ENCODE measurements around the gene MTHFD2L.

MTHFD2L gene

DNA sequence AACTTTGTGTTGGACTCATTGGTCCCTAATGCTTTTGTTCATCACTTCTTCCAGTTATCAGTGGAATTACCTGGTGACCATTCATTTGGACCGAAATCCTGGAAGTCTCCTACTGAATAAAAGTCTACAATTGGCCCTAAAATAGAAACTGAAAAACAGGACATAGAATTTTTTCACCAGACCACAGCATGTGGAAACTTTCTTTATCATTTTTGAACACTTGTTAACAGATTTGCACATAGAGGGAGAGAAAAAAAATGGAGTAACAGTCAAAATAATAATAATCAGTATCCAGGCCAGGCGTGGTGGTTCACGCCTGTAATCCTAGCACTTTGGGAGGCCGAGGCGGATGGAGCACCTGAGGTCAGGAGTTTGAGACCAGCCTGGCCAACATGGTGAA is 157.5 kb downstream of the MTHFD2L start:
- Histone ChIP-seq H3K27ac (ENCODE audit: low read depth, low read length, poor library complexity, severe bottlenecking) (no peak overlapping the region), H3K9me2 (ENCODE audit: low read depth, low read length) (no peaks in the 10 kb centered on the region), H3F3A (ENCODE audit: insufficient read depth, low read length) (no peaks in the 10 kb centered on the region), H3K36me3 (ENCODE audit: insufficient read depth, low read length) (no peaks in the 10 kb centered on the region), H3K27me3 (ENCODE audit: insufficient read depth, low read length) (no peaks in the 10 kb centered on the region), H3K4me2 (ENCODE audit: low read length) (no peak overlapping the region), H3K9me3 (ENCODE audit: low read length) (no peaks in the 10 kb centered on the region), H3K79me2 (ENCODE audit: insufficient read depth, low read length) (no peaks in the 10 kb centered on the region), H3K4me3 (ENCODE audit: low read depth, low read length, poor library complexity, severe bottlenecking) (no peak overlapping the region), H2AFZ (ENCODE audit: low read length) (no peak overlapping the region), H3K4me1 (ENCODE audit: insufficient read depth, low read length, severe bottlenecking) (no peaks in the 10 kb centered on the region), H3K9ac (ENCODE audit: low read length) (no peak overlapping the region), H4K20me1 (ENCODE audit: insufficient read depth, low read length) (no peaks in the 10 kb centered on the region)
- TF ChIP-seq EZH2 (IDR thresholded peaks at IDR 0.05; ENCODE audit: borderline replicate concordance, low read length): no peak
- TF ChIP-seq, protein P1, sequence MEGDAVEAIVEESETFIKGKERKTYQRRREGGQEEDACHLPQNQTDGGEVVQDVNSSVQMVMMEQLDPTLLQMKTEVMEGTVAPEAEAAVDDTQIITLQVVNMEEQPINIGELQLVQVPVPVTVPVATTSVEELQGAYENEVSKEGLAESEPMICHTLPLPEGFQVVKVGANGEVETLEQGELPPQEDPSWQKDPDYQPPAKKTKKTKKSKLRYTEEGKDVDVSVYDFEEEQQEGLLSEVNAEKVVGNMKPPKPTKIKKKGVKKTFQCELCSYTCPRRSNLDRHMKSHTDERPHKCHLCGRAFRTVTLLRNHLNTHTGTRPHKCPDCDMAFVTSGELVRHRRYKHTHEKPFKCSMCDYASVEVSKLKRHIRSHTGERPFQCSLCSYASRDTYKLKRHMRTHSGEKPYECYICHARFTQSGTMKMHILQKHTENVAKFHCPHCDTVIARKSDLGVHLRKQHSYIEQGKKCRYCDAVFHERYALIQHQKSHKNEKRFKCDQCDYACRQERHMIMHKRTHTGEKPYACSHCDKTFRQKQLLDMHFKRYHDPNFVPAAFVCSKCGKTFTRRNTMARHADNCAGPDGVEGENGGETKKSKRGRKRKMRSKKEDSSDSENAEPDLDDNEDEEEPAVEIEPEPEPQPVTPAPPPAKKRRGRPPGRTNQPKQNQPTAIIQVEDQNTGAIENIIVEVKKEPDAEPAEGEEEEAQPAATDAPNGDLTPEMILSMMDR (IDR thresholded peaks at IDR 0.05; ENCODE audit: low read length): no peak

DNA sequence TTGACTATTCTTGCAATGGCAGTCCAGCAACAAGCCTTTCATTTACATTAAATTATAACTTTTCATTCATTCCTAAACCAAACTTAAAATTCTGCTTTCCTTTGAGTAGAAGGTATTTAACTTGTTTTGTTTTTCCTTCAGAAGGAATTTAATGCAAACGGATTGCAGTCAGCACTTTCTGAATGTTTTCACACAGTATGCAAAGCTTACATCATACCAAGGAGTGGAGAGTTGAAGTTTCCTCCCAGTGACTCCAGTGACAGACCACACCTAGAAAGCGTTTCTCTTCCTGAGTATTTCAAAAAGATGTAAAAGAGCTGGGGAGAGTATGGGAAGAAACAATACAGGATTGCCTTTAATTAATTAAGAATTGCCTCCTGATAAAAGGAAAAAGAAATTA is 158.5 kb downstream of the MTHFD2L start:
- Histone ChIP-seq H3K36me3 (ENCODE audit: insufficient read depth, low read length) (no peaks in the 10 kb centered on the region), H3K9me2 (ENCODE audit: low read depth, low read length) (no peaks in the 10 kb centered on the region), H3F3A (ENCODE audit: insufficient read depth, low read length) (no peaks in the 10 kb centered on the region), H3K27me3 (ENCODE audit: insufficient read depth, low read length) (no peaks in the 10 kb centered on the region), H3K79me2 (ENCODE audit: insufficient read depth, low read length) (no peaks in the 10 kb centered on the region), H4K20me1 (ENCODE audit: insufficient read depth, low read length) (no peaks in the 10 kb centered on the region), H3K4me3 (ENCODE audit: low read depth, low read length, poor library complexity, severe bottlenecking) (no peak overlapping the region), H3K9ac (ENCODE audit: low read length) (no peak overlapping the region), H2AFZ (ENCODE audit: low read length) (no peak overlapping the region), H3K27ac (ENCODE audit: low read depth, low read length, poor library complexity, severe bottlenecking) (no peak overlapping the region), H3K4me1 (ENCODE audit: insufficient read depth, low read length, severe bottlenecking) (no peaks in the 10 kb centered on the region), H3K4me2 (ENCODE audit: low read length) (no peak overlapping the region), H3K9me3 (ENCODE audit: low read length) (no peaks in the 10 kb centered on the region)
- no peak for TF ChIP-seq EZH2 (IDR thresholded peaks at IDR 0.05; ENCODE audit: borderline replicate concordance, low read length)
- TF ChIP-seq, protein P1 (IDR thresholded peaks at IDR 0.05; ENCODE audit: low read length): no peak

- Histone ChIP-seq H3K36me3 (ENCODE audit: insufficient read depth, low read length) (no peaks in the 10 kb centered on the region), H3K79me2 (ENCODE audit: insufficient read depth, low read length) (no peaks in the 10 kb centered on the region), H4K20me1 (ENCODE audit: insufficient read depth, low read length) (no peaks in the 10 kb centered on the region), H3K9me2 (ENCODE audit: low read depth, low read length) (no peaks in the 10 kb centered on the region), H3K27me3 (ENCODE audit: insufficient read depth, low read length) (no peaks in the 10 kb centered on the region), H3K4me1 (ENCODE audit: insufficient read depth, low read length, severe bottlenecking) (no peaks in the 10 kb centered on the region), H3K9ac (ENCODE audit: low read length) (no peak overlapping the region), H3K27ac (ENCODE audit: low read depth, low read length, poor library complexity, severe bottlenecking) (no peak overlapping the region), H3K4me3 (ENCODE audit: low read depth, low read length, poor library complexity, severe bottlenecking) (no peak overlapping the region), H3K4me2 (ENCODE audit: low read length) (no peak overlapping the region), H2AFZ (ENCODE audit: low read length) (no peak overlapping the region), H3K9me3 (ENCODE audit: low read length) (no peaks in the 10 kb centered on the region), H3F3A (ENCODE audit: insufficient read depth, low read length) (no peaks in the 10 kb centered on the region)
- TF ChIP-seq EZH2 (IDR thresholded peaks at IDR 0.05; ENCODE audit: borderline replicate concordance, low read length): no peak
- TF ChIP-seq, protein P1 (IDR thresholded peaks at IDR 0.05; ENCODE audit: low read length): no peak
Observed at GRCh38 chr4:74317616-74318246, 159.8 kb downstream of the MTHFD2L start.

Measured in OCI-LY1 (cell line).